Measurements from ENCODE around the gene DENND1B.

- no peak for TF ChIP-seq EZH2 (IDR thresholded peaks at IDR 0.05; ENCODE audit: borderline replicate concordance, insufficient read depth, low read depth, low read length, poor library complexity, severe bottlenecking)
- TF ChIP-seq, protein P1, sequence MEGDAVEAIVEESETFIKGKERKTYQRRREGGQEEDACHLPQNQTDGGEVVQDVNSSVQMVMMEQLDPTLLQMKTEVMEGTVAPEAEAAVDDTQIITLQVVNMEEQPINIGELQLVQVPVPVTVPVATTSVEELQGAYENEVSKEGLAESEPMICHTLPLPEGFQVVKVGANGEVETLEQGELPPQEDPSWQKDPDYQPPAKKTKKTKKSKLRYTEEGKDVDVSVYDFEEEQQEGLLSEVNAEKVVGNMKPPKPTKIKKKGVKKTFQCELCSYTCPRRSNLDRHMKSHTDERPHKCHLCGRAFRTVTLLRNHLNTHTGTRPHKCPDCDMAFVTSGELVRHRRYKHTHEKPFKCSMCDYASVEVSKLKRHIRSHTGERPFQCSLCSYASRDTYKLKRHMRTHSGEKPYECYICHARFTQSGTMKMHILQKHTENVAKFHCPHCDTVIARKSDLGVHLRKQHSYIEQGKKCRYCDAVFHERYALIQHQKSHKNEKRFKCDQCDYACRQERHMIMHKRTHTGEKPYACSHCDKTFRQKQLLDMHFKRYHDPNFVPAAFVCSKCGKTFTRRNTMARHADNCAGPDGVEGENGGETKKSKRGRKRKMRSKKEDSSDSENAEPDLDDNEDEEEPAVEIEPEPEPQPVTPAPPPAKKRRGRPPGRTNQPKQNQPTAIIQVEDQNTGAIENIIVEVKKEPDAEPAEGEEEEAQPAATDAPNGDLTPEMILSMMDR (IDR thresholded peaks at IDR 0.05) = no peak
Measured at GRCh38 chr1:197688233-197688632, 87.0 kb downstream of the DENND1B start.
